ENCODE results near the gene UVRAG. TPM values are rescaled to one million over a fixed set of nuclear protein-coding genes. Genes with fewer than 3 reads are reported as not detected.
"Not testable (repeated sequence)": the region's sequence is repeated elsewhere in the genome, so short reads cannot be mapped to it uniquely, and the experiment has no call there.

The UVRAG gene
- total and polyA plus RNA-seq, 7 donors, result 6.2 to 16.8 (median 13.6) TPM

DNA sequence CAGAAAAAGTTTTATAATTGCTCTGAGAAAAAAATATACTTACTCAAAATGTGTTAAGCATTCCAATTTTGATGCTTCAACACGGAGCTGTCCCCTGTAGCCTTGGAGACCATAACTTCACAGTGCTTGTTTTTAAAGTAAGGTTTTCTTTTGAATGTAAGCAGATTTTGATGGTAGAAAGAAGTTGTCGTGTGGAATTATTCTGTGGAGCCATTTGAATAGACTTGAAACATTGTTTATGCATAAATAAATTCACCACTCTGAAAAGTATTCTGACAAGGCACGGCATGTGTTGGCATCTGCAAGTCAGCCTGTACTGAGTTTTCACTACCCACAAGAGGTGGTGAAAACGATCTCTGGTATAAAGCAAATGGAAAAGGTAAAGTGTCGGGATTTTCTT lies 115.5 kb downstream of the UVRAG start:
- 51 to 80% (median 71%) methylated on average over 5 of the region's 5 CpGs for WGBS, 3 donors
- Histone ChIP-seq H3K36me3 (ENCODE audit: insufficient read depth in 1 of 2, low read depth in 1 of 2) (no peaks in the 10 kb centered on the region), H3K4me3 (no peak overlapping the region), H3K27ac (no peak overlapping the region), H3K27me3 (ENCODE audit: insufficient read depth in 3 of 3, low read length in 2 of 3) (no peaks in the 10 kb centered on the region), H3K9me3 (no peaks in the 10 kb centered on the region), H3K4me1 (no peaks in the 10 kb centered on the region)
- DNase-seq, result no peak
- TF ChIP-seq, protein P1, sequence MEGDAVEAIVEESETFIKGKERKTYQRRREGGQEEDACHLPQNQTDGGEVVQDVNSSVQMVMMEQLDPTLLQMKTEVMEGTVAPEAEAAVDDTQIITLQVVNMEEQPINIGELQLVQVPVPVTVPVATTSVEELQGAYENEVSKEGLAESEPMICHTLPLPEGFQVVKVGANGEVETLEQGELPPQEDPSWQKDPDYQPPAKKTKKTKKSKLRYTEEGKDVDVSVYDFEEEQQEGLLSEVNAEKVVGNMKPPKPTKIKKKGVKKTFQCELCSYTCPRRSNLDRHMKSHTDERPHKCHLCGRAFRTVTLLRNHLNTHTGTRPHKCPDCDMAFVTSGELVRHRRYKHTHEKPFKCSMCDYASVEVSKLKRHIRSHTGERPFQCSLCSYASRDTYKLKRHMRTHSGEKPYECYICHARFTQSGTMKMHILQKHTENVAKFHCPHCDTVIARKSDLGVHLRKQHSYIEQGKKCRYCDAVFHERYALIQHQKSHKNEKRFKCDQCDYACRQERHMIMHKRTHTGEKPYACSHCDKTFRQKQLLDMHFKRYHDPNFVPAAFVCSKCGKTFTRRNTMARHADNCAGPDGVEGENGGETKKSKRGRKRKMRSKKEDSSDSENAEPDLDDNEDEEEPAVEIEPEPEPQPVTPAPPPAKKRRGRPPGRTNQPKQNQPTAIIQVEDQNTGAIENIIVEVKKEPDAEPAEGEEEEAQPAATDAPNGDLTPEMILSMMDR (IDR thresholded peaks at IDR 0.05), result no peak
- intact Hi-C loops (cut with DNase I), result no loop called here
- no peak for ATAC-seq

DNA sequence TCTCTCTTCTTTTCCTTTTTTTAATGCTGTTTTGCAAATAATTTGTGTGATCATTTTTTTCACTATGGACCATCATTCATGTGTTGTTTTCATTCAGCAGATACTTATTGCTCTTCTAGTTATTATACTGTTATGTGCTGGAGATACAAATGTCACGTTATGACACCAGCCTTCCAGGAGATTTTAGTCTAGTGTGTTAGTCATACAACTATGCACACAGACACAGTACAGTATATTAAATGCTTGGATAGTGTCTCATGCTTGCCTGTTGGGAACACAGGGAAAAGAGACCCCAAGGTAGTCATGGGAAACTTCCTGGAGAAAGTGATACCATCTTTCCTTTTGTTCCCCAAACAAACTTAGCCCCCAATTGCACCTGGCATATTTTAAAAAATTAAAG lies 116.1 kb downstream of the UVRAG start:
- Histone ChIP-seq H3K36me3 (ENCODE audit: insufficient read depth in 1 of 2, low read depth in 1 of 2) (no peaks in the 10 kb centered on the region), H3K27ac (no peak overlapping the region), H3K4me3 (no peak overlapping the region), H3K9me3 (no peaks in the 10 kb centered on the region), H3K27me3 (ENCODE audit: insufficient read depth in 3 of 3, low read length in 2 of 3) (no peaks in the 10 kb centered on the region), H3K4me1 (no peaks in the 10 kb centered on the region)
- intact Hi-C loops (cut with DNase I), result no loop called here
- DNase-seq, result no peak
- TF ChIP-seq, protein P1 (IDR thresholded peaks at IDR 0.05), result no peak
- no peak for ATAC-seq
- WGBS, 3 donors, result 60 to 87% (median 74%) methylated on average over 1 of the region's 1 CpG

DNA sequence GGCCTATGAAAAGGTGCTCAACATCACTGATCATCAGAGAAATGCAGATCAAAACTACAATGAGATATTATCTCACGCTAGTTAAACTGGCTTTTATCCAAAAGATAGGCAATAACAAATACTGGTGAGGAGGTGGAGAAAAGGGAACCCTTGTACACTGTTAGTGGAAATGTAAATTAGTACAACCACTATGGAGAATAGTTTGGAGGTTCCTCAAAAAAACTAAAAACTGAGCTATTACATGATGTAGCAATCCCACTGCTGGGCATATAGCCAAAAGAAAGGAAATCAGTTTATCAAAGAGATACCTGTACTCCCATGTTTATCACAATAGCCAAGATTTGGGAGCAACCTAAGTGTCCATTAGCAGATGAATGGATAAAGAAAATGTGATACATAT lies 118.7 kb downstream of the UVRAG start:
- H3K4me1 ChIP-seq; H3K9me3 ChIP-seq; H3K27me3 ChIP-seq (ENCODE audit: insufficient read depth in 3 of 3, low read length in 2 of 3); ATAC-seq; H3K4me3 ChIP-seq; DNase-seq; H3K27ac ChIP-seq; intact Hi-C loops (cut with DNase I); H3K36me3 ChIP-seq (ENCODE audit: insufficient read depth in 1 of 2, low read depth in 1 of 2): not testable (repeated sequence)
- 88 to 100% (median 90%) methylated on average over 1 of the region's 1 CpG for whole genome bisulfite sequencing, 3 donors

DNA sequence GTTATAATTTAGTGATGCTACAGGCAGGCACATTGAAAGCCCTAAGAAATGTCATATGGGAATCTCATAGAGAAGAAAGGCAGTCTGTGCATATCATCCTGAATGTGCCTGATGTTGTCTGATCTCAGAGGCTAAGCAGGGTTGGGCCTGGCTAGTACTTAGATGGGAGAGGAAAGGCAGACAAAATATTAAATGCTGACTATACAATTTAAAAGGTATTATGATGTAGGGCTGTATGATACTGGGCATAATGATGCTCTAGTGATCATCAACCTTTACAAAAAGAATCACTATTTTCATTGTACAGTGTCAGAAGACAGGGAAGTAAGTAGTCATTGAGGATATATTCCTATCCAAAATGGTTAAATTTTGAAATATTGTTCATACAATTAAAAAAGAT lies 119.8 kb downstream of the UVRAG start:
- Histone ChIP-seq H3K36me3 (ENCODE audit: insufficient read depth in 1 of 2, low read depth in 1 of 2) (no peaks in the 10 kb centered on the region), H3K27me3 (ENCODE audit: insufficient read depth in 3 of 3, low read length in 2 of 3) (no peaks in the 10 kb centered on the region), H3K27ac (no peak overlapping the region), H3K9me3 (no peaks in the 10 kb centered on the region), H3K4me1 (peaks cover 10% of the 10 kb centered on the region), H3K4me3 (no peak overlapping the region)
- intact Hi-C loops (cut with DNase I), result no loop called here
- TF ChIP-seq, protein P1 (IDR thresholded peaks at IDR 0.05), result no peak
- DNase-seq (no peak), ATAC-seq (no peak)

DNA sequence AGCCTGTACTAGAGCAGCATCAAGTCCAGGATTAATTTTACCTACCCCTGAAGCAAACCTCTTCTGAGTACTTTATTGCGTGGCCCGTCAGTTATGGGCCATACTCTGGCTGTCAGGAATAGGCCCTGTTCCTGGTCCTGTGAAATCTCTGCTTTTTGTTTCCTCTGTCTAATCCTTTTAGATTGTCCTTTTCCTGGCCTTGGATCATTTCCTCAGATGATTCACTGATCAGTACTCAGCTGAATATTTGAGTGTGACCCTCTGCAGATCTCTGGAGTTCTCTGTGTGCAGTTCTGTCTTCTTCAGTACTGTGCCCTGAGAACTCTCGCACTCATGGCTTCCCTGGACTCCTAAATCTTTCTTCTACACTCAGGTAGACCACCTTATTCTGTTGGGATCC lies 123.5 kb downstream of the UVRAG start:
- H3K4me3 ChIP-seq, result no peak overlapping the region
- 85 to 90% (median 86%) methylated on average over 3 of the region's 3 CpGs for WGBS, 3 donors
- TF ChIP-seq, protein P1 (IDR thresholded peaks at IDR 0.05), result no peak
- DNase-seq (no peak), ATAC-seq (peak in 2 of 4 donors; percentile 31 to 40)
- H3K27me3 ChIP-seq (ENCODE audit: insufficient read depth in 3 of 3, low read length in 2 of 3), result no peaks in the 10 kb centered on the region
- H3K4me1 ChIP-seq, result peaks cover 19% of the 10 kb centered on the region
- H3K36me3 ChIP-seq (ENCODE audit: insufficient read depth in 1 of 2, low read depth in 1 of 2), result no peaks in the 10 kb centered on the region
- H3K9me3 ChIP-seq, result no peaks in the 10 kb centered on the region
- intact Hi-C loops (cut with DNase I), result no loop called here
- H3K27ac ChIP-seq, result no peak overlapping the region
